ENCODE results near the gene HECTD1.
"Not testable (repeated sequence)": the region's sequence is repeated elsewhere in the genome, so short reads cannot be mapped to it uniquely, and the experiment has no call there.

HECTD1 gene

GRCh38 chr14:31239741-31240140 lies 32.1 kb upstream of the HECTD1 start:
- no peak for DNase-seq (ENCODE audit: low read depth in 1 of 2, low spot score in 1 of 2)
- H3K27ac ChIP-seq (replicated peaks), result no peak overlapping the region
- no peaks in the 10 kb centered on the region for H3K27me3 ChIP-seq (ENCODE audit: insufficient read depth, poor library complexity, severe bottlenecking)
- no peak overlapping the region for H3K4me3 ChIP-seq (replicated peaks; ENCODE audit: insufficient read depth, low read length)
- no peak for TF ChIP-seq REST (IDR thresholded peaks at IDR 0.05; ENCODE audit: insufficient replicate concordance, low read depth)
- TF ChIP-seq SPI1 (IDR thresholded peaks at IDR 0.05; ENCODE audit: borderline replicate concordance, low read depth), result no peak
- no peak for TF ChIP-seq CTCF (IDR thresholded peaks at IDR 0.05; ENCODE audit: insufficient read depth, low read length)
- no peak for TF ChIP-seq GABPA (IDR thresholded peaks at IDR 0.05; ENCODE audit: low read depth)
- no peak for TF ChIP-seq POLR2AphosphoS5 (IDR thresholded peaks at IDR 0.05; ENCODE audit: low read depth)

GRCh38 chr14:31235462-31235861 lies 27.9 kb upstream of the HECTD1 start:
- TF ChIP-seq POLR2AphosphoS5 (IDR thresholded peaks at IDR 0.05; ENCODE audit: low read depth), result no peak
- TF ChIP-seq CTCF (IDR thresholded peaks at IDR 0.05; ENCODE audit: insufficient read depth, low read length), result no peak
- TF ChIP-seq SPI1 (IDR thresholded peaks at IDR 0.05; ENCODE audit: borderline replicate concordance, low read depth), result no peak
- TF ChIP-seq GABPA (IDR thresholded peaks at IDR 0.05; ENCODE audit: low read depth), result no peak
- TF ChIP-seq REST (IDR thresholded peaks at IDR 0.05; ENCODE audit: insufficient replicate concordance, low read depth), result no peak
- Histone ChIP-seq H3K27me3 (ENCODE audit: insufficient read depth, poor library complexity, severe bottlenecking) (no peaks in the 10 kb centered on the region), H3K27ac (replicated peaks) (no peak overlapping the region), H3K4me3 (replicated peaks; ENCODE audit: insufficient read depth, low read length) (no peak overlapping the region)
- no peak for DNase-seq (ENCODE audit: low read depth in 1 of 2, low spot score in 1 of 2)

- no peak overlapping the region for H3K4me3 ChIP-seq (replicated peaks; ENCODE audit: insufficient read depth, low read length)
- no peaks in the 10 kb centered on the region for H3K27me3 ChIP-seq (ENCODE audit: insufficient read depth, poor library complexity, severe bottlenecking)
- no peak overlapping the region for H3K27ac ChIP-seq (replicated peaks)
- DNase-seq (ENCODE audit: low read depth in 1 of 2, low spot score in 1 of 2), result no peak
- TF ChIP-seq SPI1 (IDR thresholded peaks at IDR 0.05; ENCODE audit: borderline replicate concordance, low read depth) (no peak), POLR2AphosphoS5 (IDR thresholded peaks at IDR 0.05; ENCODE audit: low read depth) (no peak), REST (IDR thresholded peaks at IDR 0.05; ENCODE audit: insufficient replicate concordance, low read depth) (no peak), CTCF (IDR thresholded peaks at IDR 0.05; ENCODE audit: insufficient read depth, low read length) (no peak), GABPA (IDR thresholded peaks at IDR 0.05; ENCODE audit: low read depth) (no peak)
Measured at GRCh38 chr14:31232081-31232480, 24.5 kb upstream of the HECTD1 start.

GRCh38 chr14:31231272-31231671 lies 23.7 kb upstream of the HECTD1 start:
- not testable (repeated sequence) for H3K4me3 ChIP-seq (replicated peaks; ENCODE audit: insufficient read depth, low read length); DNase-seq (ENCODE audit: low read depth in 1 of 2, low spot score in 1 of 2); H3K27me3 ChIP-seq (ENCODE audit: insufficient read depth, poor library complexity, severe bottlenecking); H3K27ac ChIP-seq (replicated peaks)

All from HL-60 (cell line).